ENCODE data around the gene NME3. TPM values are rescaled to one million over a fixed set of nuclear protein-coding genes. Genes with fewer than 3 reads are reported as not detected.

NME3 gene
- total and polyA plus RNA-seq, 2 of the 13 experiments (the other 11 are each of a cell fraction or from before 2014, with no cell fraction given) = 10.4 to 15.9 TPM

- TF ChIP-seq ZNF709 (CRISPR knock-in tag; IDR thresholded peaks at IDR 0.05) (no peak), ZNF281 (CRISPR knock-in tag; IDR thresholded peaks at IDR 0.05; ENCODE audit: borderline replicate concordance) (no peak), ZNF749 (CRISPR knock-in tag; IDR thresholded peaks at IDR 0.05; ENCODE audit: borderline replicate concordance) (no peak), POLR2AphosphoS5 (IDR thresholded peaks at IDR 0.05; ENCODE audit: low read depth, low read length) (no peak), CEBPZ (IDR thresholded peaks at IDR 0.05; ENCODE audit: low read length) (no peak), HDAC1 (CRISPR knock-in tag; IDR thresholded peaks at IDR 0.05) (peak; percentile 36; the same call in 1 of the 2 replicates), ZNF460 (CRISPR knock-in tag; IDR thresholded peaks at IDR 0.05; ENCODE audit: borderline replicate concordance) (no peak), ZXDC (CRISPR knock-in tag; IDR thresholded peaks at IDR 0.05) (no peak), JARID2 (CRISPR knock-in tag; IDR thresholded peaks at IDR 0.05; ENCODE audit: insufficient replicate concordance) (no peak), ZNF569 (CRISPR knock-in tag; IDR thresholded peaks at IDR 0.05; ENCODE audit: borderline replicate concordance) (no peak), ZHX1 (CRISPR knock-in tag; IDR thresholded peaks at IDR 0.05; ENCODE audit: low read depth) (no peak), IKZF5 (CRISPR knock-in tag; IDR thresholded peaks at IDR 0.05) (no peak), GATAD1 (CRISPR knock-in tag; IDR thresholded peaks at IDR 0.05) (peak; percentile 57), ZNF564 (CRISPR knock-in tag; IDR thresholded peaks at IDR 0.05) (no peak), ZNF652 (CRISPR knock-in tag; IDR thresholded peaks at IDR 0.05; ENCODE audit: borderline replicate concordance, low read depth) (no peak), ARNTL (CRISPR knock-in tag; IDR thresholded peaks at IDR 0.05) (no peak), ZNF605 (CRISPR knock-in tag; IDR thresholded peaks at IDR 0.05) (no peak)
These were observed 41.4 kb upstream of the NME3 start (continued) for GRCh38 chr16:1812732-1813163.

Data from HepG2 (cell line).